ENCODE results near the gene AGO4.

GRCh38 chr1:35863881-35864625 lies 56.2 kb downstream of the AGO4 start:
- TF ChIP-seq, protein P1, sequence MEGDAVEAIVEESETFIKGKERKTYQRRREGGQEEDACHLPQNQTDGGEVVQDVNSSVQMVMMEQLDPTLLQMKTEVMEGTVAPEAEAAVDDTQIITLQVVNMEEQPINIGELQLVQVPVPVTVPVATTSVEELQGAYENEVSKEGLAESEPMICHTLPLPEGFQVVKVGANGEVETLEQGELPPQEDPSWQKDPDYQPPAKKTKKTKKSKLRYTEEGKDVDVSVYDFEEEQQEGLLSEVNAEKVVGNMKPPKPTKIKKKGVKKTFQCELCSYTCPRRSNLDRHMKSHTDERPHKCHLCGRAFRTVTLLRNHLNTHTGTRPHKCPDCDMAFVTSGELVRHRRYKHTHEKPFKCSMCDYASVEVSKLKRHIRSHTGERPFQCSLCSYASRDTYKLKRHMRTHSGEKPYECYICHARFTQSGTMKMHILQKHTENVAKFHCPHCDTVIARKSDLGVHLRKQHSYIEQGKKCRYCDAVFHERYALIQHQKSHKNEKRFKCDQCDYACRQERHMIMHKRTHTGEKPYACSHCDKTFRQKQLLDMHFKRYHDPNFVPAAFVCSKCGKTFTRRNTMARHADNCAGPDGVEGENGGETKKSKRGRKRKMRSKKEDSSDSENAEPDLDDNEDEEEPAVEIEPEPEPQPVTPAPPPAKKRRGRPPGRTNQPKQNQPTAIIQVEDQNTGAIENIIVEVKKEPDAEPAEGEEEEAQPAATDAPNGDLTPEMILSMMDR (IDR thresholded peaks at IDR 0.05) = no peak
- TF ChIP-seq POLR2A (IDR thresholded peaks at IDR 0.05) = no peak

Data from upper lobe of left lung (tissue), 4 donors.